NCI-H345 treated with DMSO at 0.1 percent for 48 hours (cell line): ENCODE data around the gene HK1.

Source experiments
- DNase-seq: peaks from one replicate; lab custom pipeline; 2025; ENCODE audit not compliant: unreplicated experiment; lab: John Stamatoyannopoulos, UW

HK1 gene

DNA sequence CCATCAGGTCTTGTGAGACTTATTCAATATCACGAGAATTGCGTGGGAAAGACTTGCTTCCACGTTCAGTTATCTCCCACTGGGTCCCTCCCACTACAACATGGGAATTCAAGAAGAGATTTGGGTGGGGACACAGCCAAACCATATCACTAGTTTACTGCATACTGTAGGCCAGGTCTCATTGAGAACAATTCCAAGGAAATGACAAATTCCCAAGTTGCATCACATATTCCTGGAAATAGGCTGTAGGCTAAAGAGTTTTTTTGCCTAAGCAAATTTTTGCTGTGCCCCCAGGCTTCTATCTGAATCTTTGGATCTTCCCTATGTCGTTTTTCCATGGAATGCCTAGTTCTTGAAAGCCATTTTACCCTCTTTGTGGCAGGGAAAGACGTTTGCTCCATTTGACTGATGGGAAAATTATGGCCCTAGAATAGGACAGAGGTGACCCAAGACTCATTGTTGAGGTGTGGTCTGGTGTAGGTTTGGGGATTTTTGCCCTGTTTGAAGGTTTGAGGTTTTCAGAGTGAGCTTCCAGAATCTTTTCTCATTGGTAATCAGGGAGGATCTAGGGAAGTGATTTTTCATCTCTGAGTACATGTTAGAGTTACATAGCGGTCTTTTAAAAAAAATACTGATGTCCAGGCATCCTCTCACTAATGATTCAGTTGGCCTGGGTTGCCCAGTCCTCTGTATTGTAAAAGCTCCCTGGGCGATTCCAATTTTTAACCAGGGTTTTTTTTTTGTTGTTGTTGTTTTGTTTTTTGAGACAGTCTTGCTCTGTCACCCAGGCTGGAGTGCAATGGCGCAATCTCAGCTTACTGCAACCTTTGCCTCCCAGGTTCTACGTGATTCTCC lies 94.1 kb downstream of the HK1 start:
- DNase-seq = no peak

DNA sequence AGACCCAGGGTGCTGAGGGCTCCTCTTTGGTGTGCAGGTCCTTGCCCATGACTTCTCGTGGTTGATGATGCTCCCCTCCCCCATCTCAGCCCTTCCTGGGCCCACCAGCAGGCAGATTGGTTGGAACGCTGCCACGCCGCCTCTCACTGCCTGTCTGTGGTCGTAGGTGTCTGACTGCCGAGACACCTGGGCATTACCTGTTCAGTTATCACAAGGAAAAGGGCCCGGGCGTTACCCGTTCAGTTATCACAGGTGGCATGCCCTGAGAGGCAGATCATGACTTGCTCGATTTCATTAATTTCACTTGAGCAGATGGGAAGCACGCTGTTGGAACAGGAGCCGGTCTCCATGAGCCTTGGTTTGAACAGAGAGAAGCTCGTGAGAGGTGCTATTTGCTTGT lies 95.9 kb downstream of the HK1 start:
- no peak for DNase-seq

DNA sequence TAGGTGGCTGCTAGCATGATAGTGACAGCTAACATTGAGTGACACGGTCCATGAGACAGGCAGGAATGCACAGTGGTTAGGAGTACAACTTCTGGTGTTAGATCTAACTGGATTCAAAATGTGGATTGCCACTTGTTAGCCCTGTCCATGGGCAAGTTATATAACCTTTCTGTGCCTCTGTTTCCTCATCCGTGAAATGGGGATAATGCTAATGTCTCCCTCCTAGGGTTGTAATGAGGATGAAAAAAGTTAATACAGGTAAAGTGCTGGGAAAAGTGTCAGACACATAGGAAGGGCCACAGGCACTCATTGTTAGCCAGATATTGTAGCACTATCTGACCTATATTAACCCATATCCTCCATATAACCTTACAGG lies 96.6 kb downstream of the HK1 start:
- DNase-seq = no peak

DNA sequence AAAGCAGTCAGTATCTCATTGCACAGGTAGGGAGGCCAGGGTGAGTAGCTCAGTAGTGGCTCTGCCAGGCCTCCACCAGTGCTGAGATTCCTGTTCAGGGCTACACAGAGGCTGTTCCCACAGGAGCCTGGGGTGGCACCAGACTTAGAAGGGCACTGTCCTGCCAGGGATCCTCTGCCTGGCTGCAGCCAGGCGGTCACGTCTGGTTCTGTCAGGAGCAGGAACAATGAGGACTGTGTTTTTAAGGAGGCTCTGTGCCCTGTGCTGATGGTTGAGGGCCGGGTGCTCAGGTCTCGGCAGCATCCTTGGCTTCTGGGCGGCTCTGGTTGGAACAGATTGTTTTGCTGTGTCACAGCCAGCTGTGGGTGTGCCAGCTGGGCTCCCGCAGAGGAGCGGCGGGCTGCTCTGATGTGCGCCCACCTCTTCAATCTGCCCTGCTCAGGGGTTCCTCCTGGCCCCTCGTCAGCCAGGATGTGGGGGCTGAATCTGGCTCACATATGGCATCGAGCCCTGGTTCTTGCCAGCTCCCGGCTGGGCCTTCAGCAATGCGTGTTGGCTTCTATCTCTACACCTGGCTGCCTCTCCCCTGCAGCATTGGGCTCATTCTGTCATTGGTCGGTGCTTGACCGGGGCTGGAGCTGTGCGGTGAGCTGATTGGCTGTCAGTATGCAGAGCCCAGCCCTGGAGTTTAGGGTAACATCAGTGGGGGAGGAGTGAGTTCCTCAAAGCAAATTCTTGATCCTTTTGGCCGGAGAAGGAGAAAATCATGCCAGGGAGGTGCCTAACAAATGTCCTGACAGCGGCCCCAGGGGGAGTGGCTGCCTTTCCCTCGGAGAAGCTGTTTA lies 97.2 kb downstream of the HK1 start:
- no peak for DNase-seq

DNA sequence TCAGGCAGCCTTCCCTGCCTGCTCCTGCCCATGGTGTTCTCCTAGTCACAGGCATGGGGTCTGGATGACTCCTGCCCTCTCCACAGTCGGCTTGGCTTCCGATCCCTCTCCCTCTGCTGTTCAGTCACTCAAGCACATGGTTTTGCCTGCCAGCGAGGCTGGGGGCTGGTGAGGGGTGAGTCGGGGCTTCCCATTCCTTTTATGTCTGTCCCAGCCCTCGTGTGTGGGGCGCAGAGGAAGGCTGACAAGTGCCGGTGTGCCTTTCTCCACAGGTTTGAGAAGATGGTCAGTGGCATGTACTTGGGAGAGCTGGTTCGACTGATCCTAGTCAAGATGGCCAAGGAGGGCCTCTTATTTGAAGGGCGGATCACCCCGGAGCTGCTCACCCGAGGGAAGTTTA lies 98.4 kb downstream of the HK1 start:
- no peak for DNase-seq

DNA sequence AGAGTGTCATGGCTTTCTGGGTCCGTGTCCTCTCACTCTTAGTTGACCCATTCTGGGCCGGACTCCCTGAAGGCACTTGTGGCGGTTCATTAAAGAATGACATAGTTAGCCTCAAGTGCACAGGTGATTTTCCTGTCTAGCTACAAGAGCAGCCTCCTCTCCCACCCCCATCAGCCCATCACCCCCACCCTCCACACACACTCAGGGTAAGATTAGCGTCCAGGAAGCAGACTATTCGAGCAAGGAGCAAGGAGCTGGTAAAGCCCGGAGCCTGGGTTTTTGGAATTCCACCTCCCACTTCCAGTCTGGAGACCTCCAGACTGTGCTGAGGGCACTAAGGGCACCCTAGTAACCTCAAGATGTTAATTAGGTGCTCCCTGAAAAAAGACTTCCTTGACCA lies 98.9 kb downstream of the HK1 start:
- DNase-seq = no peak

DNA sequence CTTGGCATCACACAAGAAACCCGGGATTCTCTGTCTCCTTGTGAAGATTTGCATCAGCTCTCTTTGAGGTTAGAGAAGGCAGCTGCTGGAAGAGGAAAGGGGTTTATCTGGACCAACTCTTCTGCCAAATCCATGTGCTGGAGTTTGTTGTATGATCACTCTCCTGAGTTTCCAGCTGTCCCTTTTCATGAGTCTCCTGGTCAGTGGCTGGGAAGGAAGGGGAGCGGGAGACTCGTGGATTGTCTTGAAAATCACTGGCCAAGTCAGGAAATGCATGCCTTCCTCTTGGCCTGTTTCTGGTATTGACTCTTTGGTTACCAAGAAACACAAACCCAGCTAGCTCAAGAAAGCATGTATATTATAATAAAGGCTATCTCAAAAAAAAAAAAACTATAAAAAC lies 99.6 kb downstream of the HK1 start:
- no peak for DNase-seq

DNA sequence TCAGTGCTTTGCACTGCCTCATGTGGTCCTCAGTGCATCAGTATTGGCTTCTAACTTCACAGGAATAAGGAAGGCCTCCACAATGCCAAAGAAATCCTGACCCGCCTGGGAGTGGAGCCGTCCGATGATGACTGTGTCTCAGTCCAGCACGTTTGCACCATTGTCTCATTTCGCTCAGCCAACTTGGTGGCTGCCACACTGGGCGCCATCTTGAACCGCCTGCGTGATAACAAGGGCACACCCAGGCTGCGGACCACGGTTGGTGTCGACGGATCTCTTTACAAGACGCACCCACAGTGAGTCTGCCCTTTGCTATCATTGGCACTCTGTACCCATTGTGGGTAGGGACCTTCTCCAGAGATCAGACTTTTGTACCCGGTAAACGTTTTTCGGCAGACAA lies 101.5 kb downstream of the HK1 start:
- DNase-seq = no peak

DNA sequence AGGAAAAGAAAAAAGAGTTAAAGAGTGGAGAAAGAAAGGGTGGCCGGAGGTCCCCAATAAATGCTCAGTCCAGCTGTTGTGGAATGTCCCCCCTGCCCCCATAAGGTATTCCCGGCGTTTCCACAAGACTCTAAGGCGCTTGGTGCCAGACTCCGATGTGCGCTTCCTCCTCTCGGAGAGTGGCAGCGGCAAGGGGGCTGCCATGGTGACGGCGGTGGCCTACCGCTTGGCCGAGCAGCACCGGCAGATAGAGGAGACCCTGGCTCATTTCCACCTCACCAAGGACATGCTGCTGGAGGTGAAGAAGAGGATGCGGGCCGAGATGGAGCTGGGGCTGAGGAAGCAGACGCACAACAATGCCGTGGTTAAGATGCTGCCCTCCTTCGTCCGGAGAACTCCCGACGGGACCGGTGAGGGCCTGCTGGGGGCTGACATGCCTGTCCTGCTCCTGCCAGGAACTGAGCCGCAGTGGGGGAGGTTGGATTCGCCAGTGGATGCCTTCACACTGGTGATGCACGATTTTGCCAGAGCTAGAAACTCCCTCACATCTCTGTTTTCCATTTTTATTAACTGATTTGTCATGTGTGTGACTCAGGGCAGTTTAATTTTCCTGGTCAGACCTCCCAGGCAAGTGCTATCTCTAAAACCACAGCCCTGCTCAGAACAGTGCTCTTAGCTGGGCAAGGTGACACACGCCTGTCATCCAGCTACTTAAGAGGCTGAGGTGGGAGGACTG lies 104.3 kb downstream of the HK1 start:
- DNase-seq = no peak

DNA sequence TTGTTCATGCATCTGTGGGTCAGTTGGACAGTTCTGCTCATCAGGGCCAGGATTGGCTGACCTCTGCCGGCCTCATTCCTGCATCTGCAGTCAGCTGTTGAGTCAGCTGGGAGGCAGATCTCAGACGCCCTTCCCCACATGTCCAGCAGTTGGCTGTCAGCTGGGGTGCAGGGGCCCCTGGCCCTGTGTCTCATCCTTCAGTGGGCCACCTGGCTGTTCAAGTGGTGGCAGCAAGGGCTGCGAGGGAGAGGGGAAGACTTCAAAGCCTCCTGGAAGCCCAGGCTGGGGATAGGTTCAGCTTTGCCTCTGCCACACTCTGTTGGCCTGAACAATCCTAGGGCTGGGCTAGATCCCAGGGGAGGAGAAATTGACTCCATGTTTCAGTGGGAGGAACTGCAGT lies 105.3 kb downstream of the HK1 start:
- no peak for DNase-seq

DNA sequence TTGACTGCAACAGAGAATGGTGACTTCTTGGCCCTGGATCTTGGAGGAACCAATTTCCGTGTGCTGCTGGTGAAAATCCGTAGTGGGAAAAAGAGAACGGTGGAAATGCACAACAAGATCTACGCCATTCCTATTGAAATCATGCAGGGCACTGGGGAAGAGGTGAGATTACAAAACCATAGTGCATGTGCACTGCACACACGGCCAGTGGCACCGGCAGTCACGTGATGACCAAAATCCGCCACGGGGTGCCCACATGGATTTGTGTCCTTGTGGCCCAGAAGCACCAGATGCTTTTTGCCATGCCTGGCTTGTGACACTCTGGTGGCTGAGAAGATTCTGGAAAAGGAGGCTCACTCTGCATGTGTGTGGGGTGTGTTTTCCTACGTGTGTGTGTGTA lies 106.0 kb downstream of the HK1 start:
- no peak for DNase-seq

DNA sequence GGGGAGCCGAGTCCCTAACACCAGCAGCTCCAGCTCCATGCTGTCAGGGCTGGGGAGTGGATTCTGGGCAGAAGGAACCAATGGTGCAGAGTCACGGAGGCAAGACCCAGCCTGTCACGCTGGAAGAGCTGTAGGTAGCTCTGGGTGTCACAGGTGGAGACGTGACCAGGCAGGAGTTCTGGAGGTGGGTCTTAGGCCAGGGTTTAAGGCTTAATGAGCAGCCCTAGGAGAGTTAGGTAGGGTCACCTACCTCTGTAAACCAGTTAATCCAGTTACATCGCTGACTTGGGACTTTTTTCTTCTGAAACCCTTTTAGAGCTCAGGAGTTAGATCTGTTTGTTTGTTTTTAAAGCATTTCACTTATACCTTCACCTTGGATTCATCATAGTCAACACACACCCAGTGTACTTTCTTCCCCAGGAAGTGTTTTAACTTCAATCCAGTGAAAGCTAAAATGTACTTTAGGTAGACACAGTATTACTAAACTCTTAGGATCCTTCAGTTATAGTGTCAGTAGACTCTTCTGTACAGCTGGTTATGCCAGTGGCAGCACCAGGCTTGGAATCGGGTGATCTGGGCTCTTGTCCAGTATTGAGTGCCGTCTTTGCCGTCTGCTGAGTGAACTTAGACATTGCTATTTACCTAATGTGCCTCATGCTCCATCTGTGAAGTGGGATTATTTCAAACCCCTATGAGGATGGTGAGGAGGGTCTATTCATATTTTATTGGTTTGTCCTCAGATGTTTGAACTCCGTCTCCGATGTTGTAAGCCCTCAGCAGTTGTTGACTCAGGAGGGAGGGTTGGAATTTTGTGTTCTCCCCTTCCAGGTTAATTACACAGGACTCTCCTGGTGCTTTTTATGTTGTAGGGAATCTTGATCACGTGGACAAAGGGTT lies 107.4 kb downstream of the HK1 start:
- DNase-seq = no peak

DNA sequence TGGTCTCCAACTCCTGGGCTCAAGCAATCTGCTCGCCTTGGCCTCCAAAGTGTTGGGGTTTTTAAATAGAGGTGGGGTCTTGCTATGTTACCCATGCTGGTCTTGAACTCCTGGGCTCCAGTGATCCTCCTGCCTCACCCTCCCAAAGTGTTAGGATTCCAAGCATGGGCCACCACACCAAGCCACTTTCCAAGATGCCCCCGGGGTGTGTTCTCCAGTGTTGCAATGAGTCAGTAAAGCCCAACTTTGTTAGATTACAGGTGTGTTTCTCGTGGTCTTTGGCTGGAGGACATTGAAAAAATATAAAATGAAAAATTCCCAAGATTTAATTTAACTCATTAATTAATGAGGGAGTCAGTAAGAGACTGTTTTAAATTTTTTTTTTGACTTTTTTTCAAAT lies 109.2 kb downstream of the HK1 start:
- no peak for DNase-seq

DNA sequence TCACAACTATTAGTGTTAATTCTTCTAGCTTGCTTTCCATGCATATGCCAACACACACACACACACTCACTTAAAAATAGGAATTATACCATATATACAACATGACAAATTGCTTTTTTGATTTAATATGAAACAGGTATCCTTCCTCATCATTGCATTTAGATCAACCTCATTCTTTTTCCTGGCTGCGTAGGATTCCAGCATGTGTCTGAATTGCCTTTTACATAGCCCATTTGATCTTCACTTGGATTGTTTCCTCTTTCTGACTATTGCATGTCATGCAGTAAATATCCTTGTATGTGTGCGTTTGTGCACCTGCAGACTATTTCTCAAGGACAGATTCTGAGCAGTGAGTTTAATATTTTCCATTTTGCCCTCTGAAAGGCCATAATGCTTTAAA lies 110.2 kb downstream of the HK1 start:
- no peak for DNase-seq

DNA sequence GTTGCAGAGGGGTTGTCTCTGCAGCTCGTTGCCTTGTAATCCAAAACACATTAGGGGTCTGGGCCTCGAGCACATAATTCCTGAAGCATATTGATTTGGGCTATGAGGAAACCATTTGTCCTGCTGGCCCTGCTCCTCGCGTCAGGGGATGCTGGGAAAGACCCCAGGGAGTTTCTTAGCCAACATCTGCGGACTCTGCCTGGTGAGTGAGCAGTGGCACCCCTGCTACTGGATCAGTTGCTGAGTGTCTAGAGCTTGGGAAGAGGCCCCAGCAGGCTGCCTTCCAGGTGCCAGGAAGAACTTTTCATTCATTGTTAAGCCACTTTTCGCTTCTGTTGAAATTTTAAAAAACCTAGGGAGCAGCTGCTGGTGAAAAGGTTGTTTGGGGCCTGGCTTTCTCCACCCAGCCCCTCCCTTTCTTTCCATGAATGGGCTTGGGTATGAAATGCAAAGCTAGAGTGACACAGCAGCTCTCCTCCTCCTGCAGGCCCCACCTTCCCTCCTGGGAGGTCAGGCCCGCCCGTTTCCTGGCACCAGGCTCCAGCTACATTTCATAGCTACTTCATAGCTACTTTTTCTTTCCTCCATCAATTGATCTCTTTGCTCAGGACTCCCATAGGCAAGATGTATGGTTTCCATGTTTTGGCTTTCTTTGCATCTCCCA lies 111.7 kb downstream of the HK1 start:
- no peak for DNase-seq

DNA sequence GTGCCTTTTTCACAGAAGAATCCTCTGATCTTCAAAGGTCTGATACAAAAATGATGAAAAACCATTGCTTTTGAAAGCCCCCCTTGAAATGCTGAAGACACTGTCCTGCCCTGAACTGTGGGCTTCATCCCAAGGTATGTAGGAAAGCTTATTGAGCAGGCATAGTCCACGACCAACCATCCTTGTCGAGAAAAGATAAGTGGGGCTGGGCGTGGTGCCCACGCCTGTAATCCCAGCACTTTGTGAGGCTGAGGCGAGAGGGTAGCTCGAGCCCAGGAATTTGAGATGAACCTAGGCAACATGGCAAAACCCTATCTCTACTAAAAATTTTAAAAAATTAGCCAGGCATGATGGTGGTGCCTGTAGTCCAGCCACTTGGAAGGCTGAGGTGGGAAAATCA lies 112.9 kb downstream of the HK1 start:
- no peak for DNase-seq

DNA sequence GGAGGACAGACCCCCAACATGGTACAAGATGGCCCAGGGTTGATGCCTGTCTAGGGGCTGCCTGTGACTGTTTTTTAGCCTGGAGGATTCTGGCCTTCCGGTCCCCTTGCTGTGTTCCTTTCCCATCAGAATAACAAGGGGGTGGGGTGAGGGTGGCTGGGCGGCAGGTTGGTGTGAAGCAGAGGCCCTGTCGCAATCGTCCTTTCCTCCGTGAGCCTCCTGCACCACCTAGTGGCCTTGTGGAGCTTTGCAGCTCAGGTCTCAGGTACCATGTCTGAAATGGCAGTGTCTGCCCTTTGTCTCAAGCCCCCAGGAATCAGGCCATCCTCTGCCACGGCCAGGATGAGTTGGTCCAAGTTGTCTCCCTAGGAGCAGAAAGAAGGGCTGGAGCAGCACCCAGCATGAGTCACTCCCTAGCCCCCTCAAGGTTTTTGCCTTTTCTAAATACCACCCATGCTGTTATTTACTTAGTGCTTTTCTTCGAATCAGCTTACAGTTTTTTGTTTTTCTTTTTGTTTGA lies 114.2 kb downstream of the HK1 start:
- DNase-seq = peak; percentile 42

DNA sequence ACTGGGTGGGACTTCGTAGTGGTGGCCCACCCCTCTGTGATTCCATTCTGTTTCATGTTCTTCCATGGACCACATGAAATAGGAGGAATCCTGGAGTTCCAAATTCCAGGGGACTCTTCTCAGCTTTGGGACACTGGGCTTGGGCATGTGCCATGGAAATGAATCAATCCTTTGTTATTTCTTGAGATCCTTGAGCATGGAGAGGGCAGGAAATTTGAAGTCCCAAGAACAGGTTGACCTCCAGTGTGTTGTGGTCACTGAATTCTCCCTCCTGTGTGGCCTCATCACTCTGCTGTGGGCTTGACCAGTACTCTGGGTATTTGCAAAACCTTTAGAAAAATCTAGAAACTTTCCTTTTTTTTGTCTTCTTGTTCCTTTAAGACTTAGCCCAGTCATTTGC lies 115.7 kb downstream of the HK1 start:
- no peak for DNase-seq

DNA sequence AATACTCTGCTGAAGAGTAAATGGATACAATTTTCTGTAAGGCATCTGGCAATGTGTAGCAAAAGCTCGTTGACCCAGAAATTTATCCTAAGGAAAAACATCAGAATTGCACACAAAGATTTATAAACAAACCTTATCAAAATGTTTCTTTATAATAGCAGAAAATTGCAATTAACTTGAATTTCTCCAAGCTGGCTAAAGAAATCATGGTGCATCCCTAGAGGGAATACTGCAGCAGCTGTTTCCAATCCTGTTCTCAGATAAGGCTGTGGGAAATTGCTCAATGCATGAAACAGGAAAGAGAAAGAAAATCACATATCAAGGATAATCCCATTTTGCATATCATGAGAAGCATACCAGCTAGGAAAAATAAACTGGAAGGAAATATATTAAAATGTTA lies 119.7 kb downstream of the HK1 start:
- DNase-seq = no peak

DNA sequence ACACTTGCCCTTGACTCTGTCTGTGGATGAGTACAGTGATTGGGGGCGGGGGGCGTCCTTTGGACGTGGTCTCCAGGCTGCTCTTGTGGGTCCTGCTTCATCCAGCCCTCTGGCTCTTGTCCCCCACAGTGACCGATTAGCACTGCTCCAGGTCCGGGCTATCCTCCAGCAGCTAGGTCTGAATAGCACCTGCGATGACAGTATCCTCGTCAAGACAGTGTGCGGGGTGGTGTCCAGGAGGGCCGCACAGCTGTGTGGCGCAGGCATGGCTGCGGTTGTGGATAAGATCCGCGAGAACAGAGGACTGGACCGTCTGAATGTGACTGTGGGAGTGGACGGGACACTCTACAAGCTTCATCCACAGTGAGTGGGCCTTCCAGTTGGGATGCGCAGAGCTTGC lies 120.2 kb downstream of the HK1 start:
- DNase-seq = no peak
